Measurements from ENCODE around the gene ZC3H10. TPM values are rescaled to one million over a fixed set of nuclear protein-coding genes. Genes with fewer than 3 reads are reported as not detected.

Gene ZC3H10
- total and polyA plus RNA-seq, 2 of the 13 experiments (the other 11 are each of a cell fraction or from before 2014, with no cell fraction given) = 0.70 to 2.3 TPM

DNA sequence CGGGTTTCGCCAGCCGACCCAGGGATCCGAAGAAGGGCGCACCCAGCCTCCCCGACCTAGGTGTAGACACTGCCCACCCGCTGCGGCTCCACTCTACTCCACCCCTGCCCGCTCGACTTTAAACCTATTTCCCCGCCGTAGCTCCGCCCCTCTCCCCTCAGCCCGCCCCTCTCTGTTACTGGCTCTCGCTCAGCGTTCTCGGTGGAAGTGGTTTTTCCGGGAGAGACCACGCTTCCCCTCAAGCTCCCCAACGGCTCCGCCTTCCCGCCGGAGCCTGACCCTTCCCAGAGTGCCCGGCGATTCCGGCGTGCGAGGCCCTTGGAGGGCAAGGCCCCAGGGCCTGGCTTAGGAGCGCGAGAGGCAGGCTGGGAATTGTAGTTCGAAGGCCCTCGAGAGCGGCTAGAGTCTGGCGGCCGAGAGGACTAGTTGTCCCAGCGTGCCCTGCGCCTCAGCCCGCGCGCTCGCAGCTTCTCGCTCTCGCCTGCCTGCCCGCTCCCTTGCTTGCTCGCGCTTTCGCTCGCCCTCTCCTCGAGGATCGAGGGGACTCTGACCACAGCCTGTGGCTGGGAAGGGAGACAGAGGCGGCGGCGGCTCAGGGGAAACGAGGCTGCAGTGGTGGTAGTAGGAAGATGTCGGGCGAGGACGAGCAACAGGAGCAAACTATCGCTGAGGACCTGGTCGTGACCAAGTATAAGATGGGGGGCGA is 13.8 kb upstream of the ZC3H10 start, which contains the start of gene PA2G4 (continued):
- TF ChIP-seq CBX2 (IDR thresholded peaks at IDR 0.05; ENCODE audit: low read depth, low read length) = no peak
- 0 out of 2 replicates have a peak, but pooled peaks have one; percentile 58 for TF ChIP-seq CBX2 (CRISPR knock-in tag; IDR thresholded peaks at IDR 0.05; ENCODE audit: low read depth)
- TF ChIP-seq, protein P1, sequence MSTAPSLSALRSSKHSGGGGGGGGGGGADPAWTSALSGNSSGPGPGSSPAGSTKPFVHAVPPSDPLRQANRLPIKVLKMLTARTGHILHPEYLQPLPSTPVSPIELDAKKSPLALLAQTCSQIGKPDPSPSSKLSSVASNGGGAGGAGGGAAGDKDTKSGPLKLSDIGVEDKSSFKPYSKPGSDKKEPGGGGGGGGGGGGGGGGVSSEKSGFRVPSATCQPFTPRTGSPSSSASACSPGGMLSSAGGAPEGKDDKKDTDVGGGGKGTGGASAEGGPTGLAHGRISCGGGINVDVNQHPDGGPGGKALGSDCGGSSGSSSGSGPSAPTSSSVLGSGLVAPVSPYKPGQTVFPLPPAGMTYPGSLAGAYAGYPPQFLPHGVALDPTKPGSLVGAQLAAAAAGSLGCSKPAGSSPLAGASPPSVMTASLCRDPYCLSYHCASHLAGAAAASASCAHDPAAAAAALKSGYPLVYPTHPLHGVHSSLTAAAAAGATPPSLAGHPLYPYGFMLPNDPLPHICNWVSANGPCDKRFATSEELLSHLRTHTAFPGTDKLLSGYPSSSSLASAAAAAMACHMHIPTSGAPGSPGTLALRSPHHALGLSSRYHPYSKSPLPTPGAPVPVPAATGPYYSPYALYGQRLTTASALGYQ (CRISPR knock-in tag; IDR thresholded peaks at IDR 0.05) = no peak; the same call in 1 of the 2 replicates
- no peak for TF ChIP-seq HDAC6 (IDR thresholded peaks at IDR 0.05; ENCODE audit: low read depth, low read length)
- TF ChIP-seq HDAC2 (CRISPR knock-in tag; IDR thresholded peaks at IDR 0.05) = peak; percentile 56; the same call in 1 of the 2 replicates
- TF ChIP-seq ZNF839 (CRISPR knock-in tag; IDR thresholded peaks at IDR 0.05; ENCODE audit: borderline replicate concordance) = no peak
- peak; percentile 82; the same call in 1 of the 2 replicates for TF ChIP-seq ZNF552 (CRISPR knock-in tag; IDR thresholded peaks at IDR 0.05; ENCODE audit: borderline replicate concordance)
- TF ChIP-seq, protein P2, sequence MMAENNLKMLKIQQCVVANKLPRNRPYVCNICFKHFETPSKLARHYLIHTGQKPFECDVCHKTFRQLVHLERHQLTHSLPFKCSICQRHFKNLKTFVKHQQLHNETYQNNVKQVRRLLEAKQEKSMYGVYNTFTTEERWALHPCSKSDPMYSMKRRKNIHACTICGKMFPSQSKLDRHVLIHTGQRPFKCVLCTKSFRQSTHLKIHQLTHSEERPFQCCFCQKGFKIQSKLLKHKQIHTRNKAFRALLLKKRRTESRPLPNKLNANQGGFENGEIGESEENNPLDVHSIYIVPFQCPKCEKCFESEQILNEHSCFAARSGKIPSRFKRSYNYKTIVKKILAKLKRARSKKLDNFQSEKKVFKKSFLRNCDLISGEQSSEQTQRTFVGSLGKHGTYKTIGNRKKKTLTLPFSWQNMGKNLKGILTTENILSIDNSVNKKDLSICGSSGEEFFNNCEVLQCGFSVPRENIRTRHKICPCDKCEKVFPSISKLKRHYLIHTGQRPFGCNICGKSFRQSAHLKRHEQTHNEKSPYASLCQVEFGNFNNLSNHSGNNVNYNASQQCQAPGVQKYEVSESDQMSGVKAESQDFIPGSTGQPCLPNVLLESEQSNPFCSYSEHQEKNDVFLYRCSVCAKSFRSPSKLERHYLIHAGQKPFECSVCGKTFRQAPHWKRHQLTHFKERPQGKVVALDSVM (CRISPR knock-in tag; IDR thresholded peaks at IDR 0.05) = 0 out of 2 replicates have a peak, but pooled peaks have one; percentile 12
- no peak; the same call in 1 of the 2 replicates for TF ChIP-seq RFX5 (IDR thresholded peaks at IDR 0.05; ENCODE audit: low read depth, low read length)
- peak; percentile 84; the same call in 1 of the 2 replicates for TF ChIP-seq POLR2AphosphoS2 (IDR thresholded peaks at IDR 0.05; ENCODE audit: low read depth, low read length)
- TF ChIP-seq ZNF501 (CRISPR knock-in tag; IDR thresholded peaks at IDR 0.05) = peak; percentile 95
- TF ChIP-seq MEIS1 (CRISPR knock-in tag; IDR thresholded peaks at IDR 0.05; ENCODE audit: borderline replicate concordance) = peak; percentile 68; the same call in 1 of the 2 replicates
- TF ChIP-seq NFE2L2 (IDR thresholded peaks at IDR 0.05; ENCODE audit: low read length) = no peak
- TF ChIP-seq ZNF709 (CRISPR knock-in tag; IDR thresholded peaks at IDR 0.05) = peak; percentile 91
- peak; percentile 97; the same call in 1 of the 2 replicates for TF ChIP-seq MYC (CRISPR knock-in tag; IDR thresholded peaks at IDR 0.05; ENCODE audit: borderline replicate concordance)
- no peak for TF ChIP-seq ZNF367 (CRISPR knock-in tag; IDR thresholded peaks at IDR 0.05; ENCODE audit: borderline replicate concordance)
- TF ChIP-seq TP53 (CRISPR knock-in tag; conservative IDR thresholded peaks at IDR 0.05) = peak; percentile 35; the same call in 1 of the 2 replicates
- peak; percentile 83 for TF ChIP-seq ZNF441 (CRISPR knock-in tag; IDR thresholded peaks at IDR 0.05; ENCODE audit: borderline replicate concordance)
- 0 out of 2 replicates have a peak, but pooled peaks have one; percentile 71 for TF ChIP-seq ZNF232 (CRISPR knock-in tag; IDR thresholded peaks at IDR 0.05; ENCODE audit: borderline replicate concordance)
- TF ChIP-seq MTF1 (CRISPR knock-in tag; IDR thresholded peaks at IDR 0.05) = no peak; the same call in none of the 2 replicates
- peak in 1 of 2 experiments; percentile 21; a peak in 2 of 4 replicates for TF ChIP-seq EP300 (IDR thresholded peaks at IDR 0.05; ENCODE audit: low read depth in 2 of 2, low read length in 2 of 2)
- TF ChIP-seq EP300 (CRISPR knock-in tag; IDR thresholded peaks at IDR 0.05; ENCODE audit: borderline replicate concordance) = peak; percentile 49
- peak; percentile 51; the same call in 1 of the 2 replicates for TF ChIP-seq ZNF614 (CRISPR knock-in tag; IDR thresholded peaks at IDR 0.05; ENCODE audit: borderline replicate concordance)
- TF ChIP-seq PPARG (CRISPR knock-in tag; conservative IDR thresholded peaks at IDR 0.05) = peak; percentile 66
- TF ChIP-seq, protein P3, sequence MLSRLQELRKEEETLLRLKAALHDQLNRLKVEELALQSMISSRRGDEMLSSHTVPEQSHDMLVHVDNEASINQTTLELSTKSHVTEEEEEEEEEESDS (CRISPR knock-in tag; IDR thresholded peaks at IDR 0.05; ENCODE audit: borderline replicate concordance) = peak; percentile 81
- TF ChIP-seq NBN (conservative IDR thresholded peaks at IDR 0.05) = no peak
- peak; percentile 72 for TF ChIP-seq TGIF2 (CRISPR knock-in tag; IDR thresholded peaks at IDR 0.05)

Measured in HepG2 (cell line).